ENCODE results near the gene GLIS1. TPM values are rescaled to one million over a fixed set of nuclear protein-coding genes. Genes with fewer than 3 reads are reported as not detected.

Gene GLIS1
- total RNA-seq, 1 experiment from 2014 or later: 0.39 TPM

GRCh38 chr1:53721088-53721487 is 17.9 kb downstream of the GLIS1 start:
- POLR2A ChIA-PET: no interaction called here
- BruUV-seq (replicated peaks): no TSS peak

More at GRCh38 chr1:53721088-53721487, 17.9 kb downstream of the GLIS1 start:
- CTCF ChIA-PET: no interaction called here
- H2AFZ ChIP-seq (ENCODE audit: low read depth, low read length, poor library complexity, severe bottlenecking): no peak overlapping the region
- intact Hi-C loops (cut with micrococcal nuclease): no loop called here
- H3K27ac ChIP-seq (ENCODE audit: low read depth, low read length): no peak overlapping the region
- no peaks in the 10 kb centered on the region for H3K9me3 ChIP-seq (ENCODE audit: control insufficient read depth in 1 of 2, insufficient read depth in 1 of 2, low read depth in 1 of 2, low read length in 2 of 2)
- RAD21 ChIA-PET (ENCODE audit: low non-redundant PET in 1 of 2, low total read pairs in 2 of 2, uncharacterized antibody in 2 of 2, unreplicated experiment in 2 of 2): no interaction called here
- no peaks in the 10 kb centered on the region for H3K36me3 ChIP-seq (ENCODE audit: control insufficient read depth in 1 of 2, insufficient read depth in 2 of 2, low read length in 2 of 2)
- H3K9ac ChIP-seq (ENCODE audit: low read length): no peak overlapping the region
- no peaks in the 10 kb centered on the region for H4K20me1 ChIP-seq (ENCODE audit: insufficient read depth)
- no peaks in the 10 kb centered on the region for H3K79me2 ChIP-seq (ENCODE audit: insufficient read depth, low read length)
- H3K9me2 ChIP-seq (ENCODE audit: insufficient read depth): no peaks in the 10 kb centered on the region
- TF ChIP-seq MAX (IDR thresholded peaks at IDR 0.05) (no peak), SRF (IDR thresholded peaks at IDR 0.05; ENCODE audit: low read depth) (no peak), ZBTB33 (IDR thresholded peaks at IDR 0.05; ENCODE audit: extremely low read depth, insufficient replicate concordance, low read length) (no peak), JUND (IDR thresholded peaks at IDR 0.05) (no peak), REST (IDR thresholded peaks at IDR 0.05; ENCODE audit: low read depth) (no peak), SIN3A (IDR thresholded peaks at IDR 0.05; ENCODE audit: low read depth) (no peak), RAD21 (IDR thresholded peaks at IDR 0.05; ENCODE audit: low read depth) (no peak), TCF7L2 (IDR thresholded peaks at IDR 0.05; ENCODE audit: borderline replicate concordance, extremely low read depth, insufficient read depth, insufficient read length) (no peak)
- DNase-seq (ENCODE audit: low read depth, low spot score): no peak
- no peaks in the 10 kb centered on the region for H3K4me1 ChIP-seq (ENCODE audit: control insufficient read depth in 1 of 2, insufficient read depth in 2 of 2, low read length in 2 of 2)
- H3K27me3 ChIP-seq (ENCODE audit: insufficient read depth, low read length): peaks cover 13% of the 10 kb centered on the region; the same call in 1 of the 2 replicates
- H3K4me2 ChIP-seq (ENCODE audit: low read length): no peak overlapping the region
- no peak for ATAC-seq
- H3K4me3 ChIP-seq (replicated peaks in 1 of 2; ENCODE audit: low read depth in 1 of 2, low read length in 2 of 2): no peak overlapping the region
